Measurements from ENCODE around the gene ATAD3B.

- TF ChIP-seq, protein P1, sequence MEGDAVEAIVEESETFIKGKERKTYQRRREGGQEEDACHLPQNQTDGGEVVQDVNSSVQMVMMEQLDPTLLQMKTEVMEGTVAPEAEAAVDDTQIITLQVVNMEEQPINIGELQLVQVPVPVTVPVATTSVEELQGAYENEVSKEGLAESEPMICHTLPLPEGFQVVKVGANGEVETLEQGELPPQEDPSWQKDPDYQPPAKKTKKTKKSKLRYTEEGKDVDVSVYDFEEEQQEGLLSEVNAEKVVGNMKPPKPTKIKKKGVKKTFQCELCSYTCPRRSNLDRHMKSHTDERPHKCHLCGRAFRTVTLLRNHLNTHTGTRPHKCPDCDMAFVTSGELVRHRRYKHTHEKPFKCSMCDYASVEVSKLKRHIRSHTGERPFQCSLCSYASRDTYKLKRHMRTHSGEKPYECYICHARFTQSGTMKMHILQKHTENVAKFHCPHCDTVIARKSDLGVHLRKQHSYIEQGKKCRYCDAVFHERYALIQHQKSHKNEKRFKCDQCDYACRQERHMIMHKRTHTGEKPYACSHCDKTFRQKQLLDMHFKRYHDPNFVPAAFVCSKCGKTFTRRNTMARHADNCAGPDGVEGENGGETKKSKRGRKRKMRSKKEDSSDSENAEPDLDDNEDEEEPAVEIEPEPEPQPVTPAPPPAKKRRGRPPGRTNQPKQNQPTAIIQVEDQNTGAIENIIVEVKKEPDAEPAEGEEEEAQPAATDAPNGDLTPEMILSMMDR (IDR thresholded peaks at IDR 0.05) = no peak
- TF ChIP-seq POLR2A (IDR thresholded peaks at IDR 0.05) = no peak
Observed at GRCh38 chr1:1426496-1427105, 45.0 kb upstream of the ATAD3B start.

All from right lobe of liver (tissue), 4 donors.